ENCODE results near the gene CADM1.

The CADM1 gene

DNA sequence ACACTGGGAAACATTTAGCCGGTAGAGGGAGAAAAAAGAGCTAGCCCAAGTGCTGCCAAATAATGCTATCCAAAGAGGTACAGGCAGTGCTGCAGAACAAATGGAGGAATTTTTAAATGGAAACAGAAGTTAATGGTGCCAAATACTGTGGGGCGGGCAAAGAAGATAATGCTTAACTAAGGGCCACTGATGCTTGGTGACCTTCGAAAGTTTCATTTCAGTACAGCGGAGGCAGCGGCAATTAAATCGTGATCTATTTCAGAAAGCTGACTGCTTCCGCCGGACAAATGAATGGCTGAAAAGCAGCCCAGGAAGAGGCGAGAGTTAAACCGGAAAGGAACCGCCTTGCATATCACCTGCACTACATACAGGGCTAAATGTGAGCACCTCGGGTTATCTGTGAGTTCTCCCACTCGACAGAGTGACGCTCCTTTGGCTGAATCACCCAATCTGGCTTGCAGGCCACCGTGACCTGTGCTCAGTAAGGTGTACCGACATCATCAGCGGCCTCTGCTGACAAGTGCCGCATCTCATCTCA, 42.1 kb downstream of the CADM1 start:
- Histone ChIP-seq H2AFZ (ENCODE audit: low read depth, low read length) (no peak overlapping the region), H4K20me1 (ENCODE audit: insufficient read depth, low read length) (no peaks in the 10 kb centered on the region), H3K9ac (ENCODE audit: low read length) (no peak overlapping the region), H3K9me3 (ENCODE audit: insufficient read depth, low read length) (no peaks in the 10 kb centered on the region), H3K27ac (ENCODE audit: low read length) (no peak overlapping the region), H3K4me3 (ENCODE audit: low read length) (no peak overlapping the region), H3K4me1 (ENCODE audit: low read length) (no peaks in the 10 kb centered on the region), H3K4me2 (ENCODE audit: low read length) (no peak overlapping the region), H3K36me3 (replicated peaks; ENCODE audit: low read depth, low read length) (no peaks in the 10 kb centered on the region), H3K27me3 (ENCODE audit: low read depth, low read length) (peaks cover 28% of the 10 kb centered on the region), H3K79me2 (ENCODE audit: low read length) (no peaks in the 10 kb centered on the region)
- TF ChIP-seq EZH2phosphoT487 (IDR thresholded peaks at IDR 0.05; ENCODE audit: low read depth), result no peak
- TF ChIP-seq, protein P1, sequence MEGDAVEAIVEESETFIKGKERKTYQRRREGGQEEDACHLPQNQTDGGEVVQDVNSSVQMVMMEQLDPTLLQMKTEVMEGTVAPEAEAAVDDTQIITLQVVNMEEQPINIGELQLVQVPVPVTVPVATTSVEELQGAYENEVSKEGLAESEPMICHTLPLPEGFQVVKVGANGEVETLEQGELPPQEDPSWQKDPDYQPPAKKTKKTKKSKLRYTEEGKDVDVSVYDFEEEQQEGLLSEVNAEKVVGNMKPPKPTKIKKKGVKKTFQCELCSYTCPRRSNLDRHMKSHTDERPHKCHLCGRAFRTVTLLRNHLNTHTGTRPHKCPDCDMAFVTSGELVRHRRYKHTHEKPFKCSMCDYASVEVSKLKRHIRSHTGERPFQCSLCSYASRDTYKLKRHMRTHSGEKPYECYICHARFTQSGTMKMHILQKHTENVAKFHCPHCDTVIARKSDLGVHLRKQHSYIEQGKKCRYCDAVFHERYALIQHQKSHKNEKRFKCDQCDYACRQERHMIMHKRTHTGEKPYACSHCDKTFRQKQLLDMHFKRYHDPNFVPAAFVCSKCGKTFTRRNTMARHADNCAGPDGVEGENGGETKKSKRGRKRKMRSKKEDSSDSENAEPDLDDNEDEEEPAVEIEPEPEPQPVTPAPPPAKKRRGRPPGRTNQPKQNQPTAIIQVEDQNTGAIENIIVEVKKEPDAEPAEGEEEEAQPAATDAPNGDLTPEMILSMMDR (IDR thresholded peaks at IDR 0.05; ENCODE audit: low read depth, low read length), result no peak

DNA sequence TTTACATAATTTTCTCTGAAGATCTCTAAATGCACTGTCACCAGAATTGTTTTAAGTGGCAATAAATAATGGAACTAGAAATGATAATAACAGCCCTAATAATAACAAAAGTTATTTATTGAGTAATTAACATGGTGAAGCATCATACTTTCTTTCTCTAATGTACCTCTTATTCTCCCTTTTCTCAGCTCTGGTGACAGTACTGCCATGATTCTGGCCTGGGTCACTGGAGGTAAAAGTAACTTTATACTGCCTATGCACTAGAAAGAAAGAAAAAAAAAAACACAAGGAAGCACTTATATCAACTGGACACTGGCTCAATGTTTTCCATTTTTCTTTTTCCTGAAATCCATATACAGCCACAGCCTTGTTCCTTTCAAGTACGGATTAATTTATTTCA, 43.7 kb downstream of the CADM1 start:
- H3K4me2 ChIP-seq (ENCODE audit: low read length), result no peak overlapping the region
- TF ChIP-seq EZH2phosphoT487 (IDR thresholded peaks at IDR 0.05; ENCODE audit: low read depth), result no peak
- TF ChIP-seq, protein P1 (IDR thresholded peaks at IDR 0.05; ENCODE audit: low read depth, low read length), result no peak
- no peak overlapping the region for H3K9ac ChIP-seq (ENCODE audit: low read length)
- H4K20me1 ChIP-seq (ENCODE audit: insufficient read depth, low read length), result no peaks in the 10 kb centered on the region
- H3K4me3 ChIP-seq (ENCODE audit: low read length), result no peak overlapping the region
- peaks cover 17% of the 10 kb centered on the region for H3K27me3 ChIP-seq (ENCODE audit: low read depth, low read length)
- H3K4me1 ChIP-seq (ENCODE audit: low read length), result no peaks in the 10 kb centered on the region
- no peak overlapping the region for H3K27ac ChIP-seq (ENCODE audit: low read length)
- H2AFZ ChIP-seq (ENCODE audit: low read depth, low read length), result no peak overlapping the region
- no peaks in the 10 kb centered on the region for H3K36me3 ChIP-seq (replicated peaks; ENCODE audit: low read depth, low read length)
- no peaks in the 10 kb centered on the region for H3K9me3 ChIP-seq (ENCODE audit: insufficient read depth, low read length)
- no peaks in the 10 kb centered on the region for H3K79me2 ChIP-seq (ENCODE audit: low read length)

DNA sequence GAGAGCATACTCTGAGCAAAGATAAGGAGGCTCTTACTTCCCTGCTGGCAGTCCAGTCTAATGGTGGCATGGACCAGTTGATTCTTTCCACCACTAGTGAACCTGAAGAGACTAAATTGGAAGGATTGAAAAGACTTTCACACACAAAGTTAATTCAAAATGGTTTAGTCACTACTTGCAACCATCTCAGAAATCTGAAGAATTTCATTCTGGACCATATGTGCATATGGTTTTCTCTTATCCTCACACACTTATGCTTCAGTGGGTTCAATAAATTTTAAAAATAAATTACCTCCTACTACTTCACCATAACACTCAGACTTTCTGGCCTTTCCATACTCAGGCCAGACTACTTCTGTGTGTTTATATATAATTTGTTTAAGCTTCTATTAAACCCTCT, 44.7 kb downstream of the CADM1 start:
- Histone ChIP-seq H3K79me2 (ENCODE audit: low read length) (no peaks in the 10 kb centered on the region), H3K9me3 (ENCODE audit: insufficient read depth, low read length) (no peaks in the 10 kb centered on the region), H2AFZ (ENCODE audit: low read depth, low read length) (no peak overlapping the region), H4K20me1 (ENCODE audit: insufficient read depth, low read length) (no peaks in the 10 kb centered on the region), H3K4me2 (ENCODE audit: low read length) (no peak overlapping the region), H3K27ac (ENCODE audit: low read length) (no peak overlapping the region), H3K36me3 (replicated peaks; ENCODE audit: low read depth, low read length) (no peaks in the 10 kb centered on the region), H3K4me1 (ENCODE audit: low read length) (no peaks in the 10 kb centered on the region), H3K4me3 (ENCODE audit: low read length) (no peak overlapping the region), H3K27me3 (ENCODE audit: low read depth, low read length) (peaks cover 13% of the 10 kb centered on the region; the same call in 1 of the 2 replicates), H3K9ac (ENCODE audit: low read length) (no peak overlapping the region)
- TF ChIP-seq, protein P1 (IDR thresholded peaks at IDR 0.05; ENCODE audit: low read depth, low read length), result no peak
- no peak for TF ChIP-seq EZH2phosphoT487 (IDR thresholded peaks at IDR 0.05; ENCODE audit: low read depth)

DNA sequence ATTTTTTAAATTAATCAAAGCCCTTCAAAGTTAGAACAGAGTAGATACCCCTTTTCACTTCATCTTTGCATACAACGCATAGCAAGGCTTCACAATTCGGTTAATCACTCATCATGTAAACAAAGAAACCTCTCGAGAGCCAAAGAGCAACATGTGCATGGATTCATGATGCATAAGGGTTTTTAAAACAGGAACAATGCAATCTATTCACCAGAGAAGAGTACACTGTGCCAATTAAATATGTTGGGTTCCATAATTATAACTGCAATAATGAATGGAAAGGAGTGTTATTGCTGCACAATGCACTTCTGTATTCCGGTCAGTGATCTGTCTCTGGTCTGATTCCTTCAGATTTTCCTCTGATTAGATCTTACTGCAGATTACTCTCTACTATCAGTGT, 45.3 kb downstream of the CADM1 start:
- Histone ChIP-seq H3K79me2 (ENCODE audit: low read length) (no peaks in the 10 kb centered on the region), H2AFZ (ENCODE audit: low read depth, low read length) (no peak overlapping the region), H3K9me3 (ENCODE audit: insufficient read depth, low read length) (no peaks in the 10 kb centered on the region), H4K20me1 (ENCODE audit: insufficient read depth, low read length) (no peaks in the 10 kb centered on the region), H3K4me1 (ENCODE audit: low read length) (0 out of 2 replicates have a peak, but pooled peaks cover 4% of the 10 kb centered on the region), H3K36me3 (replicated peaks; ENCODE audit: low read depth, low read length) (no peaks in the 10 kb centered on the region), H3K9ac (ENCODE audit: low read length) (no peak overlapping the region), H3K27me3 (ENCODE audit: low read depth, low read length) (peaks cover 13% of the 10 kb centered on the region; the same call in 1 of the 2 replicates), H3K4me3 (ENCODE audit: low read length) (no peak overlapping the region), H3K4me2 (ENCODE audit: low read length) (no peak overlapping the region), H3K27ac (ENCODE audit: low read length) (no peak overlapping the region)
- TF ChIP-seq, protein P1 (IDR thresholded peaks at IDR 0.05; ENCODE audit: low read depth, low read length), result no peak
- TF ChIP-seq EZH2phosphoT487 (IDR thresholded peaks at IDR 0.05; ENCODE audit: low read depth), result no peak

Data from OCI-LY3 (cell line).